GM12878 (cell line): Measurements from ENCODE around the gene METTL4. TPM values are rescaled to one million over a fixed set of nuclear protein-coding genes. Genes with fewer than 3 reads are reported as not detected.

ENCODE experiments used
- ATAC-seq: fragments of 200-7000 bp; cut with Tn5 transposase; 3 replicates; pipeline ENCODE4 v1.9.1; 2020; ENCODE audit warnings: mild to moderate bottlenecking, moderate library complexity
- BruUV-seq: library from RNA; stranded (reverse); fragments of 400-500 nt; replicated peaks from 2 replicates; lab custom pipeline; 2021; lab: Mats Ljungman, UMichigan
- CTCF ChIA-PET: fragments of 300-600 bp; sonication (Branson Sonifier 250); formaldehyde crosslinking; extraction: SDS; loops from one replicate; lab custom pipeline; 2021; ENCODE audit warnings: inconsistent platforms; lab: Yijun Ruan, JAX
- POLR2A ChIA-PET: fragments of 350-600 bp; formaldehyde crosslinking; extraction: SDS; loops from one replicate; lab custom pipeline; 2021; ENCODE audit warnings: inconsistent platforms; lab: Charles Lee
- RAD21 ChIA-PET: fragments of 300-600 bp; sonication (Branson Sonifier 250); formaldehyde crosslinking; loops from one replicate; lab custom pipeline; 2023; ENCODE audit warnings: antibody characterized with exemption; ENCODE audit not compliant: unreplicated experiment; lab: Charles Lee
- SMC1A ChIA-PET: fragments of 300-600 bp; sonication (Branson Sonifier 250); formaldehyde crosslinking; loops from one replicate; lab custom pipeline; 2023; ENCODE audit not compliant: unreplicated experiment, uncharacterized antibody; lab: Charles Lee
- DNase-seq: peaks from one replicate; pipeline ENCODE4 v3.0.0-alpha.2; 2011; ENCODE audit warnings: low read depth, low spot score
- FAIRE-seq: peaks from 3 replicates; lab custom pipeline; 2011; peaks lifted over from hg19 to GRCh38; lab: Jason Lieb, UNC
- H2AFZ ChIP-seq: 2 replicates; pipeline ENCODE4 v1.6.0; 2011; ENCODE audit warnings: low read depth, low read length, control low read depth; ENCODE audit not compliant: control insufficient read depth
- H3K27ac ChIP-seq: 2 replicates; pipeline ENCODE4 v1.5.1; 2011; ENCODE audit warnings: control low read depth; ENCODE audit not compliant: control insufficient read depth, insufficient read depth
- H3K27me3 ChIP-seq, 2 experiments: replicated peaks in 1 of 2; 2 replicates each; pipeline versions ENCODE4 v1.6.0 to v1.6.1; 2011; ENCODE audit warnings: low read length in 1 of 2; ENCODE audit not compliant: control insufficient read depth in 2 of 2, insufficient read depth in 2 of 2
- H3K36me3 ChIP-seq, 2 experiments: 2 replicates each; pipeline ENCODE4 v1.5.1; 2011; ENCODE audit warnings: low read length in 1 of 2; ENCODE audit not compliant: control insufficient read depth in 2 of 2, insufficient read depth in 2 of 2
- H3K4me1 ChIP-seq: 2 replicates; pipeline ENCODE4 v1.6.1; 2011; ENCODE audit warnings: mild to moderate bottlenecking, low read length, moderate library complexity, mixed read lengths; ENCODE audit not compliant: control insufficient read depth, insufficient read depth
- H3K4me2 ChIP-seq: 2 replicates; pipeline ENCODE4 v1.6.0; 2011; ENCODE audit warnings: control low read depth; ENCODE audit not compliant: control insufficient read depth, insufficient read depth
- H3K4me3 ChIP-seq: fragments of 200-600 bp; sonication (generic); 2 replicates; pipeline ENCODE4 v1.5.1; 2016
- H3K79me2 ChIP-seq: 2 replicates; pipeline ENCODE4 v1.6.0; 2011; ENCODE audit warnings: low read length; ENCODE audit not compliant: control insufficient read depth, insufficient read depth
- H3K9ac ChIP-seq: 2 replicates; pipeline ENCODE4 v1.8.0; 2011; ENCODE audit warnings: low read length, control low read depth, mixed read lengths; ENCODE audit not compliant: control insufficient read depth, insufficient read depth
- H3K9me3 ChIP-seq: replicated peaks from 3 replicates; pipeline ENCODE4 v1.5.1; 2011; ENCODE audit warnings: mild to moderate bottlenecking, low read length; ENCODE audit not compliant: control insufficient read depth, insufficient read depth
- H4K20me1 ChIP-seq: 2 replicates; pipeline ENCODE4 v1.6.0; 2011; ENCODE audit not compliant: control insufficient read depth, insufficient read depth
- BRCA1 ChIP-seq: IDR thresholded peaks from 2 replicates; pipeline ENCODE4 v1.6.1; 2011; ENCODE audit warnings: low read depth, low read length, improper control_type of control experiment
- CHD1 ChIP-seq: IDR thresholded peaks from 2 replicates; pipeline ENCODE4 v1.6.1; 2012; ENCODE audit warnings: low read depth, low read length, improper control_type of control experiment
- DPF2 ChIP-seq: fragments of 450-650 bp; IDR thresholded peaks from 2 replicates; pipeline ENCODE4 v1.6.1; 2017; ENCODE audit warnings: mild to moderate bottlenecking
- ESRRA ChIP-seq: IDR thresholded peaks from 2 replicates; pipeline ENCODE4 v1.6.1; 2012; ENCODE audit warnings: mild to moderate bottlenecking, low read length, improper control_type of control experiment
- EZH2 ChIP-seq: IDR thresholded peaks from 2 replicates; pipeline ENCODE4 v1.6.1; 2012; ENCODE audit warnings: low read depth, mild to moderate bottlenecking, control low read depth, inconsistent platforms, low read length, borderline replicate concordance; ENCODE audit not compliant: control insufficient read depth
- HCFC1 ChIP-seq: fragments of 150-350 bp; IDR thresholded peaks from 2 replicates; pipeline ENCODE4 v1.6.1; 2014; ENCODE audit warnings: low read length
- SRF ChIP-seq, 2 experiments: IDR thresholded peaks; 2 replicates each; pipeline ENCODE4 v1.6.1; 2011; ENCODE audit warnings: low read depth in 2 of 2, low read length in 2 of 2, mild to moderate bottlenecking in 1 of 2, moderate library complexity in 1 of 2
- TCF12 ChIP-seq: IDR thresholded peaks from 2 replicates; pipeline ENCODE4 v1.6.1; 2011; ENCODE audit warnings: low read depth, mild to moderate bottlenecking, low read length
- TCF7 ChIP-seq: IDR thresholded peaks from 2 replicates; pipeline ENCODE4 v1.6.1; 2014; ENCODE audit warnings: antibody characterized with exemption, borderline replicate concordance
- WGBS: methylation state at CpG from one replicate; pipeline ENCODE4 v1.1.6; 2016; ENCODE audit warnings: low lambda C conversion rate; ENCODE audit not compliant: insufficient replicate concordance, insufficient coverage; ENCODE audit errors: missing lambda C conversion rate; 5-methylcytosine and 5-hydroxymethylcytosine counted together
- in situ Hi-C: fragments of 300-500 bp; cut with MboI; formaldehyde crosslinking; loops from 9 replicates; pipeline ENCODE4 v1.14.3; 2018; ENCODE audit warnings: mixed read lengths
- intact Hi-C: fragments of 100-400 bp; cut with micrococcal nuclease; formaldehyde crosslinking; loops from one replicate; pipeline ENCODE4 v1.14.2; 2022; ENCODE audit not compliant: unreplicated experiment
- polyA plus RNA-seq, 11 experiments: library from polyadenylated mRNA; depleted of rRNA in 4 of 11; unstranded in 6 of 11; stranded (reverse) in 5 of 11; fragments of >200 nt; fragmentation: Nextera tagmentation in 4 of 11; fragmentation: Illumina TruSeq in 1 of 11; extraction: Ambion mirVana in 4 of 11; extraction: Trizol in 1 of 11; gene quantifications; 1 replicate in 1 of 11; 2 replicates in 10 of 11; pipeline versions ENCODE4 v1.2.1 to v1.2.3, GENCODE V29; 2011 to 2016; ENCODE audit warnings: inconsistent platforms in 2 of 11, missing spikeins in 2 of 11, low read depth in 1 of 11
- total RNA-seq, 4 experiments: library from RNA; depleted of rRNA in 3 of 4; stranded (reverse); fragments of >200 nt in 3 of 4; fragmentation: Illumina TruSeq in 1 of 4; extraction: Trizol in 1 of 4; gene quantifications; 2 replicates each; pipeline versions ENCODE4 v1.2.1 to v1.2.3, GENCODE V29; 2013 to 2021
- TF ChIP-seq, protein P1 (sequence below): fragments of 450-650 bp; formaldehyde crosslinking; IDR thresholded peaks from 2 replicates; pipeline ENCODE4 v1.5.0; 2022; ENCODE audit warnings: mild to moderate bottlenecking, missing genetic modification characterization
- TF ChIP-seq, protein P2 (sequence below): fragments of 450-650 bp; IDR thresholded peaks from 2 replicates; pipeline ENCODE4 v1.6.1; 2014; ENCODE audit warnings: mild to moderate bottlenecking

The METTL4 gene
- total and polyA plus RNA-seq, 10 of the 15 experiments (the other 5 are each of a cell fraction or from before 2014, with no cell fraction given), result 4.9 to 15.2 (median 12.3) TPM

- no peak for DNase-seq
- CTCF ChIA-PET, result no interaction called here
These were observed 73.5 kb downstream of the METTL4 start for GRCh38 chr18:2497797-2498196.

More at GRCh38 chr18:2497797-2498196, 73.5 kb downstream of the METTL4 start:
- H4K20me1 ChIP-seq, result no peaks in the 10 kb centered on the region
- no peaks in the 10 kb centered on the region for H3K79me2 ChIP-seq
- ATAC-seq (no peak), FAIRE-seq (no peak)
- no peak overlapping the region for H3K4me3 ChIP-seq
- no peak overlapping the region for H3K9ac ChIP-seq
- no peaks in the 10 kb centered on the region for H3K9me3 ChIP-seq
- no peak overlapping the region for H2AFZ ChIP-seq
- WGBS, result 21% methylated on average over 3 of the region's 3 CpGs
- POLR2A ChIA-PET, result no interaction called here
- no peaks in the 10 kb centered on the region for H3K36me3 ChIP-seq
- no peak overlapping the region for H3K27ac ChIP-seq
- SMC1A ChIA-PET, result no interaction called here
- no peaks in the 10 kb centered on the region for H3K4me1 ChIP-seq
- RAD21 ChIA-PET, result no interaction called here
- in situ Hi-C loops, result no loop called here
- no peak overlapping the region for H3K4me2 ChIP-seq
- BruUV-seq, result no TSS peak
- TF ChIP-seq HCFC1 (no peak), TCF7 (no peak), TCF12 (no peak), DPF2 (no peak), EZH2 (no peak), SRF (IDR thresholded peaks at IDR 0.05; ENCODE audit: low read depth in 2 of 2, low read length in 2 of 2) (no peak), CHD1 (no peak), ESRRA (no peak), BRCA1 (no peak)
- TF ChIP-seq, protein P1, sequence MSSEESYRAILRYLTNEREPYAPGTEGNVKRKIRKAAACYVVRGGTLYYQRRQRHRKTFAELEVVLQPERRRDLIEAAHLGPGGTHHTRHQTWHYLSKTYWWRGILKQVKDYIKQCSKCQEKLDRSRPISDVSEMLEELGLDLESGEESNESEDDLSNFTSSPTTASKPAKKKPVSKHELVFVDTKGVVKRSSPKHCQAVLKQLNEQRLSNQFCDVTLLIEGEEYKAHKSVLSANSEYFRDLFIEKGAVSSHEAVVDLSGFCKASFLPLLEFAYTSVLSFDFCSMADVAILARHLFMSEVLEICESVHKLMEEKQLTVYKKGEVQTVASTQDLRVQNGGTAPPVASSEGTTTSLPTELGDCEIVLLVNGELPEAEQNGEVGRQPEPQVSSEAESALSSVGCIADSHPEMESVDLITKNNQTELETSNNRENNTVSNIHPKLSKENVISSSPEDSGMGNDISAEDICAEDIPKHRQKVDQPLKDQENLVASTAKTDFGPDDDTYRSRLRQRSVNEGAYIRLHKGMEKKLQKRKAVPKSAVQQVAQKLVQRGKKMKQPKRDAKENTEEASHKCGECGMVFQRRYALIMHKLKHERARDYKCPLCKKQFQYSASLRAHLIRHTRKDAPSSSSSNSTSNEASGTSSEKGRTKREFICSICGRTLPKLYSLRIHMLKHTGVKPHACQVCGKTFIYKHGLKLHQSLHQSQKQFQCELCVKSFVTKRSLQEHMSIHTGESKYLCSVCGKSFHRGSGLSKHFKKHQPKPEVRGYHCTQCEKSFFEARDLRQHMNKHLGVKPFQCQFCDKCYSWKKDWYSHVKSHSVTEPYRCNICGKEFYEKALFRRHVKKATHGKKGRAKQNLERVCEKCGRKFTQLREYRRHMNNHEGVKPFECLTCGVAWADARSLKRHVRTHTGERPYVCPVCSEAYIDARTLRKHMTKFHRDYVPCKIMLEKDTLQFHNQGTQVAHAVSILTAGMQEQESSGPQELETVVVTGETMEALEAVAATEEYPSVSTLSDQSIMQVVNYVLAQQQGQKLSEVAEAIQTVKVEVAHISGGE (CRISPR knock-in tag), result no peak
- TF ChIP-seq, protein P2, sequence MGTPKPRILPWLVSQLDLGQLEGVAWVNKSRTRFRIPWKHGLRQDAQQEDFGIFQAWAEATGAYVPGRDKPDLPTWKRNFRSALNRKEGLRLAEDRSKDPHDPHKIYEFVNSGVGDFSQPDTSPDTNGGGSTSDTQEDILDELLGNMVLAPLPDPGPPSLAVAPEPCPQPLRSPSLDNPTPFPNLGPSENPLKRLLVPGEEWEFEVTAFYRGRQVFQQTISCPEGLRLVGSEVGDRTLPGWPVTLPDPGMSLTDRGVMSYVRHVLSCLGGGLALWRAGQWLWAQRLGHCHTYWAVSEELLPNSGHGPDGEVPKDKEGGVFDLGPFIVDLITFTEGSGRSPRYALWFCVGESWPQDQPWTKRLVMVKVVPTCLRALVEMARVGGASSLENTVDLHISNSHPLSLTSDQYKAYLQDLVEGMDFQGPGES, result no peak
- H3K27me3 ChIP-seq, result no peaks in the 10 kb centered on the region
- intact Hi-C loops, result no loop called here
